Activated CD4-positive, CD25-positive, alpha-beta regulatory T cell treated with anti-CD3 and anti-CD28 coated beads, Interleukin-2, amount 50 U/mL, for 72 hours (primary cell): ENCODE data around the gene SIAH3.
"Not testable (repeated sequence)": the region's sequence is repeated elsewhere in the genome, so short reads cannot be mapped to it uniquely, and the experiment has no call there.

ENCODE experiments used
- DNase-seq: peaks from one replicate; pipeline ENCODE4 v3.0.0; 2021

The SIAH3 gene, protein sequence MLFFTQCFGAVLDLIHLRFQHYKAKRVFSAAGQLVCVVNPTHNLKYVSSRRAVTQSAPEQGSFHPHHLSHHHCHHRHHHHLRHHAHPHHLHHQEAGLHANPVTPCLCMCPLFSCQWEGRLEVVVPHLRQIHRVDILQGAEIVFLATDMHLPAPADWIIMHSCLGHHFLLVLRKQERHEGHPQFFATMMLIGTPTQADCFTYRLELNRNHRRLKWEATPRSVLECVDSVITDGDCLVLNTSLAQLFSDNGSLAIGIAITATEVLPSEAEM

GRCh38 chr13:45851171-45851921 is at the start of gene SIAH3:
Gene SIAH3, minus strand, starts transcription at chr13:45851753. Its CDS starts 124 bp downstream, at chr13:45851629.
- no peak for DNase-seq

DNA sequence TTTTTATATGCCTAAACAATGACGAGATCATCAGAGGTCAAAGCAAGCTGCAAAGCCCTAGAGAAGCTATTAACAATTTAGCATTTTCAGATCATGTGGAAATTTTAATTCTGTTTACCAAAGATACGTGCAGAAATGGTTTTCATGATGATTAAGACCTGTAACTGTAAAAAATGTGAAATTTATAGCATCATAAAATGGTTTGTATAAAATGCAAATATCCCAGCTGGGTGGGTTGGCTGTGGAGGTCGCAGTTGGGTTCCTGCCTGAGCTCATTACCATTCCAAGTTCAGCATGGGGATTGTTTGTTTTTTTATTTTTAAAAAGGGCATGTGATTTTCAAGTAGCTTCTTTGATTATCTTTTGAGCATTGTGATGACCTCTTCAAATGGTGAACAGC is 47.9 kb upstream of the SIAH3 start:
- no peak for DNase-seq

- DNase-seq = no peak
These were observed 46.0 kb upstream of the SIAH3 start for GRCh38 chr13:45897562-45897961.

DNA sequence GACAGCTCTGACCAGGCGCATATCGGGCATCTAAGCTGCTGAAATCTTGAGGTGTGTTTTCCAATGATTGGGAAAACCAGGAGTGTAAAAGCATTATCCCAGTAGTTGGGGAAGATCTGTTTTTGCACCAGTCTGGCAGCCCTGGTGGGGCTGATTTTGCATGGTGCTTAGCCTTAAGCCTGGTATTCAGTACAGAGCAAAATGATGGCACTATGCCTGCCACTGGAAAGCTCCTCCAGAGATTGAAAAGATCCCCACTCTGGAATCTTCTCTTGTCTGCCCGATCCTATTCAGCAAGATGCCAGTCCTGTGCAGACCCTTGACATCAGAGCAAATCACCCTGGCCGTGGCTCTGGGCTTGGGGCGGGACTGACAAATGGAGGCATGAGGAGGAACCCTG is 44.7 kb upstream of the SIAH3 start:
- no peak for DNase-seq

DNA sequence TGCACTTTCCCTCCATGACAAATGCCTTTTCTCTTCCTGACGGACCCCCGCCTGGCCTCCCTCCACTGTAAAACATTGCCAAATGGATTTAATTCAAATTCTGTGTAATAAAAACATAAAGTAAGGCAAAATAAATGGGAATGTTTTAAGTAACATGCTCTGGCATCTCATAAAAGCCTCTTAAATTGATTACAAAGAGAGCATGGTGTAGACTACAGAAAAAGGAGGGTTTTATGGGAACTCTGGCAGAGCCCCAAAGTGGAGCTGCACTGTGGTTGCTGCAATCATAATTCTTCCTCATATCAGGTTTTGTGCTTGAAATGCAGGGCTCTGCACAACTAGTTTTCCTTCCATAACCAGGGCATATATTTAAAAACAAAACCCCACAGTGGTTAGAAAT is 44.3 kb upstream of the SIAH3 start:
- DNase-seq = no peak

DNA sequence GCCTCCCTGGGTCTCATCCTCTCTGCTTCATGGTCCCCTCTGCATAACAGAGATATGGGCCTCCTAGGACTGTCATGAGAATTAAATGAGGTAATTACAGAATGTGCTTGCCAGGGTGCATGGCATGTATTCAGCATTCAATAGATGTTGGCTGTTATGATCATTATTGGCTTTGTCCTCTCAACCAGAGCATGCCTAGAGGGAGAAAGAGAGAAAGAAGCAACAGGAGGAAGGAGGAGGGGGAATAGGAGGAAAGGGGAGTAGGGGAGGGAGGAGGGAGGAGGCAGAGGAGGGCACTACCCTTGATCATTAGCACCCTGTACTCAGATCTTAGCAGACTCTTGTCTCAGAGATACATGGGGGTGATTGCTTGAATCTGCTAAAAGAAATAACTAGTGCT is 41.0 kb upstream of the SIAH3 start:
- DNase-seq = no peak

- DNase-seq = no peak
These were observed 38.2 kb upstream of the SIAH3 start for GRCh38 chr13:45889590-45890243.

GRCh38 chr13:45886466-45886865 is 34.9 kb upstream of the SIAH3 start:
- DNase-seq = no peak

- DNase-seq = no peak
These were observed 33.6 kb upstream of the SIAH3 start for GRCh38 chr13:45885194-45885593.

- DNase-seq = no peak
These were observed 31.1 kb upstream of the SIAH3 start for GRCh38 chr13:45882626-45883025.

DNA sequence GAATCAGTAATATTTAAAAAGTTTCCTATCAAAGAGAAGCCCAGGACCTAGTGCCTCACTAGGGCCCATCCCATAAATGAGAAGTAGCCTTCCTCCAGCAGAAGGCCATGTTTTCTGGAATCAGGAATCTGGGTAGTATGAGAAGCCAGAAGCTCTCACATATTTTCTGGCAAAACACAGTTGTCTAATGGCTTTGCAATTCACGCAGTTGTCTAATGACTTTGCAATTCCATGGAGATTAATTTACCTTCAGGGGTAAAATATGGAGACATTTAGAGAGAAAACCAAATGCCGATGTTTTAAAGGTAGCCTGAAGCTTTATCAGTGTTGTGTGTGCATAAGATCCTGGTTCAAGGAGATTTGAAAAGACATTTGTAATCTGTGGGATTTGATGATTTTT is 29.8 kb upstream of the SIAH3 start:
- DNase-seq = no peak

GRCh38 chr13:45880242-45880641 is 28.7 kb upstream of the SIAH3 start:
- DNase-seq = no peak

DNA sequence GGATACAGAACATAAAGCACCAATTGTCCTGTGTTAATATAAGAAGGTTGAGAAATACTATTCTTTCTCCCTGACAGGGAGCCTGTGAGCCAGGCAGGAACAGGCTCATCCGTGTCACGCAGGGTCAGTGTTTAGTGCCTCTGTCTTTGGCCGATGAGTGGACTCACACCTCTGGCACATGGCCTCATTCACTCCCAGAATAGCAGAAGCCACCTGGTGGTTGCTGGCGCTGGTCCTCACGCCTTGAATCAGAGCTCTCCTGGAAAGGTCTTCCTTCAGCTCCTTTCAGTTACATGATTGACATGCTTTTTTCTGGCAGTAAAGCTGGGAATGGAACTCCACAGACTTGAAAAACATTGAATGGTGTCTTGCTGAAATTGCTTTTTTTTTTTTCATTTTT is 28.1 kb upstream of the SIAH3 start:
- no peak for DNase-seq

DNA sequence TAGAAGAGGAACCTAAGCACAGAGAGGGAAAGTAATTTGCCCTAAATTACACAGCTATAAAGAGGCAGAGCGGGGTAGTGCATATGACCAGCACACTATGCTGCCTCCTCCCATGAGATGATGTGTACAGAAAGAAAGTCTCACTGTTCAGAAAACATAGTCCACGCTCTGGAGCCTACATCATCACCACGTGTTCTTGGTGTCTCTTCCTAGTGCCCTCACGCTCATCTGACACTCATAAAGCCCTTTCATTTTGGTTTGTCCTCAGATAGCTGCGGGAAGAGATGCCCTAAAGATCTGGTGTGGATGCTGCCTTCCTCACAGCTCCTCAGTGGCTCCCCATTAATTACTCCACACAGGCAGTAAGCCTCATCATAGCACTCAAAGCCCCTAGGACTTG is 27.4 kb upstream of the SIAH3 start:
- no peak for DNase-seq

- DNase-seq = no peak
These were observed 25.2 kb upstream of the SIAH3 start for GRCh38 chr13:45876781-45877180.

DNA sequence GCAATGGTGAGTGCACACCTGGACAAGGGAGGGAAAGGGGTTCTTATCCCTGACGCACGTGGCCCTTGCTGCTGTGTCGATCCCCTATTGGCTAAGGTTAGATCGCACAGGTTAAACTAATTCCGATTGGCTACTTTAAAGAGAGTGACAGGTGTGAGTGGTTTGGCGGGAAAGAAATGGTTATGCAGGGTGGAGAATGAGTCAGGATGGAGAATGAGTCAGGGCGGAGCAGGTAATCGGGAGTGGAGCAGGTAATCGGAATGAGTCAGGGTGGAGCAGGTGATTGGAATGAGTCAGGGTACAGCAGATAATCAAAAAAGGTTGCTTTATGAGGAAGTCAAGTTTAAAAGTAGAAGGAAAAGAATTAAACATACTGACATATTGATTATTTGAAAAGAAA is 24.4 kb upstream of the SIAH3 start:
- DNase-seq = no peak

GRCh38 chr13:45873491-45874325 is 22.2 kb upstream of the SIAH3 start:
- DNase-seq = no peak

DNA sequence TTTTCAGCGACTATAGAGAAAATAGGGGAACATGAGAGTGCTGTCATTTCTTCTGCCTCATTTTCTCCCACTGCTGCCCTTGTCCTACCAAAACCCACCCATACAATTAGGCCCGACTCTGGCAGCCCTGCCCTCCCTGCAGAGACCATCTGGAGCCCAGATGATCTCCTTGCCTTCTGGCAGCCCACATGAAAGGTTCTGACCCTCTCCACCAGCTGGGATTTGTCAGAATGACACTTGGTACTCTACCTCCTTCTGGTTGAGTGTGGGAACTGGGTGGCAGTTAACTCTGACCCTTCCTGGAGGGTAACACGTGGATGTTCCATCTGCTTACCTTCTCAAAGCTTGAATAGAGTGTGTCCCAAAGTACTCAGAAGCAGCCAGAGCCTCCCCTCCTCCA is 21.0 kb upstream of the SIAH3 start:
- DNase-seq = no peak

GRCh38 chr13:45871201-45871600 is 19.6 kb upstream of the SIAH3 start:
- DNase-seq = not testable (repeated sequence)

DNA sequence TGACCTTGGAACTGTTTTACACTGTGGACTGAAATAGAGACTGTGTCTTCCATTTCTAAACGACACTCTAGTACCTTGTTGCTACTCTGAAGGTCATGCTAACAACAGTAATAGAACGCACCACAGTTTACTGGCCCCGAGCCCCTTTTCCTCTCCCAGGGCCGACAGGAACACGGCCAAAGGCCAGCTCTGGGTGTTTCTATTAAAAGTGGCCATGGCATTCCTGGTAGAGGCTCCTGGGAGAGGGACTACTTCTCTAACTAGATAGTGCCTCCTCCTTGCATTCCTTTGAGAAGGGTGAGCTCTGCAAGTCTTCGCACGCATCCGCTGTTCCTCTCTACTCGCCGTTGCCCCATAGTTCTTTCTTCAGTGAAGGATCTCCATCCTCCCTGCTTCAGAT is 18.7 kb upstream of the SIAH3 start:
- no peak for DNase-seq

- DNase-seq = no peak
These were observed 13.9 kb upstream of the SIAH3 start for GRCh38 chr13:45865414-45865813.

- DNase-seq = no peak
These were observed 12.4 kb upstream of the SIAH3 start for GRCh38 chr13:45863709-45864590.
